Lower leg skin (tissue), 3 donors: ENCODE data around the gene ZNF230.

Experiments used
- CTCF ChIP-seq, 3 donors: fragments of 450-650 bp; IDR thresholded peaks; one replicate each; pipeline ENCODE4 v1.5.1; 2016; ENCODE audit warnings: antibody characterized with exemption in 3 of 3, mild to moderate bottlenecking in 3 of 3, moderate library complexity in 2 of 3
- POLR2A ChIP-seq, 2 donors: fragments of 450-650 bp; IDR thresholded peaks; one replicate each; pipeline ENCODE4 v1.6.1; 2016 to 2017; ENCODE audit warnings: antibody characterized with exemption in 2 of 2, mild to moderate bottlenecking in 1 of 2, moderate library complexity in 1 of 2

DNA sequence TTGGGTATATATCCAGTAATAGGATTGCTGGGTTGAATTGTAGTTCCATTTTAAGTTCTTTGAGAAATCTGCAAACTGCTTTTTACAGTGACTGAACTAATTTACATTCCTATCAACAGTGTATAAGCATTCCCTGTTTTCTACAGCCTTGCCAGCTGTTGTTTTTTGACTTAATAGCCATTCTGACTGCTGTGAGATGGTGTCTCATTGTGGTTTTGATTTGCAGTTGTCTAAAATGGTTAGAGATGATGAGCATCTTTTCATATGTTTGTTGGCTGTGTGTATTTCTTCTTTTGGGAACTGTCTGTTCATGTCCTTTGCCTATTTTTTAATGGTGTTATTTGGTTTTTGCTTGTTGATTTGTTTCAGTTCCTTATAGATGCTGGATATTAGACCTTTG lies 18.5 kb downstream of the ZNF230 start:
- TF ChIP-seq POLR2A (IDR thresholded peaks at IDR 0.05), result no peak
- TF ChIP-seq CTCF (IDR thresholded peaks at IDR 0.05), result no peak
